ENCODE measurements around the gene AGAP3.

- TF ChIP-seq CTCF (IDR thresholded peaks at IDR 0.05) (no peak), RCOR1 (IDR thresholded peaks at IDR 0.05; ENCODE audit: low read length) (no peak), PBX3 (IDR thresholded peaks at IDR 0.05) (no peak), TAF1 (IDR thresholded peaks at IDR 0.05; ENCODE audit: borderline replicate concordance, low read depth, low read length) (no peak), EZH2phosphoT487 (IDR thresholded peaks at IDR 0.05; ENCODE audit: borderline replicate concordance, low read depth) (no peak), USF2 (IDR thresholded peaks at IDR 0.05; ENCODE audit: borderline replicate concordance, low read depth, low read length) (no peak), MXI1 (IDR thresholded peaks at IDR 0.05; ENCODE audit: low read depth, low read length) (no peak), GABPA (IDR thresholded peaks at IDR 0.05; ENCODE audit: low read depth) (no peak)
These were observed 8.4 kb downstream of the AGAP3 start for GRCh38 chr7:151094675-151095074.

Data from SK-N-SH (cell line).